T-cell (primary cell): ENCODE data around the gene TAB2. TPM values are rescaled to one million over a fixed set of nuclear protein-coding genes. Genes with fewer than 3 reads are reported as not detected.
A peak's percentile ranks its signal among the peaks of the same experiment; 100 is the strongest.

Experiments
- ATAC-seq, 4 experiments: fragments of 200-7000 bp in 3 of 4; fragments of 150-1000 bp in 1 of 4; cut with Tn5 transposase; replicated peaks in 1 of 4; 1 replicate in 3 of 4; 2 replicates in 1 of 4; pipeline ENCODE4 v1.10.0; 2021; ENCODE audit warnings: moderate library complexity in 3 of 4, mild to moderate bottlenecking in 2 of 4, moderate number of reproducible peaks in 1 of 4
- CTCF ChIA-PET, 2 donors: fragments of 300-600 bp; sonication (Branson Sonifier 250); formaldehyde crosslinking; loops; one replicate each; lab custom pipeline; 2022; ENCODE audit warnings: antibody characterized with exemption in 2 of 2; lab: Charles Lee
- POLR2A ChIA-PET, 2 donors: fragments of 300-600 bp; sonication (Branson Sonifier 250); formaldehyde crosslinking; loops; one replicate each; lab custom pipeline; 2022; ENCODE audit warnings: antibody characterized with exemption in 2 of 2; lab: Charles Lee
- DNase-seq, 35 experiments: peaks; one replicate each; pipeline versions ENCODE4 v3.0.0 to v3.0.0-alpha.2; 2013 to 2023
- H3K27ac ChIP-seq: one replicate; pipeline ENCODE4 v1.5.1; 2013; ENCODE audit warnings: low read length
- H3K27me3 ChIP-seq, 2 experiments: replicated peaks in 1 of 2; 1 replicate in 1 of 2; 2 replicates in 1 of 2; pipeline versions ENCODE4 v1.6.1 to v1.7.0; 2013; ENCODE audit warnings: low read length in 1 of 2, mixed read lengths in 1 of 2; ENCODE audit not compliant: control insufficient read depth in 2 of 2, insufficient read depth in 2 of 2; ENCODE audit errors: extremely low read depth in 1 of 2
- H3K36me3 ChIP-seq, 2 donors: 1 replicate in 1 of 2; 2 replicates in 1 of 2; pipeline versions ENCODE4 v1.6.1 to v1.7.0; 2013; ENCODE audit warnings: low read length in 1 of 2; ENCODE audit not compliant: control insufficient read depth in 2 of 2, insufficient read depth in 1 of 2; ENCODE audit errors: extremely low read depth in 1 of 2
- H3K4me1 ChIP-seq, 2 experiments: 1 replicate in 1 of 2; 2 replicates in 1 of 2; pipeline versions ENCODE4 v1.6.1 to v1.7.0; 2013; ENCODE audit warnings: low read length in 2 of 2, mixed read lengths in 1 of 2; ENCODE audit not compliant: insufficient read depth in 2 of 2, control insufficient read depth in 1 of 2; ENCODE audit errors: extremely low read depth in 1 of 2
- H3K4me3 ChIP-seq, 2 donors: 1 replicate in 1 of 2; 2 replicates in 1 of 2; pipeline versions ENCODE4 v1.5.1 to v1.7.0; 2013; ENCODE audit warnings: mild to moderate bottlenecking in 2 of 2, low read length in 1 of 2, moderate library complexity in 1 of 2; ENCODE audit not compliant: control insufficient read depth in 1 of 2; ENCODE audit errors: extremely low read depth in 1 of 2
- H3K9me3 ChIP-seq: 2 replicates; pipeline ENCODE4 v1.7.0; 2013
- H3K27ac Mint-ChIP-seq, 2 donors: one replicate each; pipeline ENCODE4 v1.8.0; 2020 to 2021; ENCODE audit warnings: mild to moderate bottlenecking in 2 of 2, mixed read lengths in 2 of 2
- H3K27me3 Mint-ChIP-seq, 2 donors: one replicate each; pipeline ENCODE4 v1.8.0; 2021 to 2022; ENCODE audit warnings: mixed read lengths in 2 of 2
- H3K36me3 Mint-ChIP-seq: one replicate; pipeline ENCODE4 v1.8.0; 2021; ENCODE audit warnings: mixed read lengths
- H3K4me1 Mint-ChIP-seq, 3 donors: one replicate each; pipeline ENCODE4 v1.8.0; 2020 to 2022; ENCODE audit warnings: mixed read lengths in 3 of 3, mild to moderate bottlenecking in 1 of 3
- H3K4me3 Mint-ChIP-seq, 3 donors: one replicate each; pipeline ENCODE4 v1.8.0; 2020 to 2022; ENCODE audit warnings: mild to moderate bottlenecking in 3 of 3, mixed read lengths in 3 of 3, moderate library complexity in 3 of 3
- H3K9me3 Mint-ChIP-seq, 3 donors: one replicate each; pipeline ENCODE4 v1.8.0; 2020 to 2022; ENCODE audit warnings: mixed read lengths in 3 of 3
- WGBS: methylation state at CpG from one replicate; pipeline ENCODE4 v1.1.5; 2013; ENCODE audit warnings: missing lambda C conversion rate; ENCODE audit not compliant: insufficient coverage; 5-methylcytosine and 5-hydroxymethylcytosine counted together
- total RNA-seq, 35 experiments: library from RNA in 6 of 35; stranded (reverse) in 6 of 35; fragments of 120-200 nt in 1 of 35; gene quantifications; one replicate each; pipeline versions ENCODE4 v1.2.1 to v1.2.4 and lab custom pipeline; 2013 to 2026

TAB2 gene
- total RNA-seq, 5 donors from 2014 or later (not counting 1 experiment from before 2014, with no cell fraction given) = 128 to 160 (median 146) TPM

- CTCF ChIA-PET = interaction anchor here in 1 of 2 donors (0.7 to 0.8 kb wide), 2 partner anchors 45 to 274 kb away, joined by 3 read pairs; no protein-coding TSS in a partner anchor
- 100% methylated on average over 1 of the region's 2 CpGs for WGBS
- Mint-ChIP-seq H3K9me3 (no peaks in the 10 kb centered on the region), H3K36me3 (no peaks in the 10 kb centered on the region), H3K4me1 (peaks cover 90 to 95% (median 93%) of the 10 kb centered on the region in 3 donors), H3K4me3 (peak overlapping the region; percentile 13 to 64 (median 46)), H3K27ac (peak overlapping the region; percentile 36 to 70), H3K27me3 (no peaks in the 10 kb centered on the region)
- Histone ChIP-seq H3K9me3 (no peaks in the 10 kb centered on the region), H3K36me3 (peaks cover 0 to 6% of the 10 kb centered on the region in 2 donors), H3K27ac (no peak overlapping the region), H3K4me3 (no peak overlapping the region), H3K27me3 (no peaks in the 10 kb centered on the region), H3K4me1 (peaks cover 23 to 52% of the 10 kb centered on the region in 2 experiments)
- POLR2A ChIA-PET = interaction anchor here in 1 of 2 donors (0.6 kb wide), 1 partner anchor 1311 kb away, joined by 4 read pairs; no protein-coding TSS in a partner anchor
- DNase-seq (no peak), ATAC-seq (no peak)
These were observed 14.4 kb downstream of the TAB2 start for GRCh38 chr6:149331871-149332270.

DNA sequence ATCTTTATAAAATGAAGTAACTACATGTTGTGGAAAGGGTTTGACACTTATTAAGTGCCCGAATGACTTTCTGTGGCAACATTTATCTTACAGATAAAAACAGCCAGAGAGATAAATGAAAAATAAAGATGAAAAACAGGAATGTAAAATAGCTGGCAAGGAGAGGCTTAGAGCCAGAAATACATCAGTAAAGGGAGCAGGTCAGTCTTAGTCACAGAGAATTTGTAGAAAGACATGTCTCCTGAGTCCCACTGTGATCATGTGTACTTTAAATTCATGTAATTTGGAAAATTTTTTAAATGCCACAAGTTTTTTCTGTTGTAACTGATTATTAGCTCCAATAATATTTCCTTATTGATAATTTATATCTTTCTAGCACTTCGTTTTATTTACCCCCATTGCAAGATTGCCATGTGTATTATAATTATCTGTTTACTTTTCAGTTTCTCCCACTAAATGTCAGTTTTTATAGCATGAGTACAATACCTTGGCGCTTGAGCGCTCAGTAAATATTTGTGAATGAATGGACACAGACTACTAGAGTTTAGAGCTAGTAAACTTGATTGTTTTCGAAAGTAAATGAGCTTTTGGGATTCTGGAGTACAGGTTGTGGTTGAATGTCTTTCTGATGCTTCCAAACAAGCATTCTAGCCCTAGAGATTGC is 15.2 kb downstream of the TAB2 start:
- H3K4me3 ChIP-seq = no peak overlapping the region

GRCh38 chr6:149333266-149333620 is 15.7 kb downstream of the TAB2 start:
- H3K4me3 Mint-ChIP-seq = peak overlapping the region in 1 of 3 donors; percentile 64
- no peaks in the 10 kb centered on the region for H3K27me3 ChIP-seq
- no peak overlapping the region for H3K27ac ChIP-seq
- POLR2A ChIA-PET = interaction anchor here (0.6 to 1.4 kb wide), 8 partner anchors 9 to 193 kb away, joined by 3 to 4 read pairs (median 3); no protein-coding TSS in a partner anchor
- DNase-seq = no peak
- H3K4me1 Mint-ChIP-seq = peaks cover 92 to 93% (median 92%) of the 10 kb centered on the region in 3 donors
- no peaks in the 10 kb centered on the region for H3K9me3 ChIP-seq
- 100% methylated on average over 1 of the region's 4 CpGs for WGBS
- peaks cover 23 to 53% of the 10 kb centered on the region in 2 experiments for H3K4me1 ChIP-seq
- H3K4me3 ChIP-seq = no peak overlapping the region
- no peaks in the 10 kb centered on the region for H3K9me3 Mint-ChIP-seq
- H3K36me3 Mint-ChIP-seq = peaks cover 2% of the 10 kb centered on the region
- no peaks in the 10 kb centered on the region for H3K36me3 ChIP-seq
- ATAC-seq = no peak
- H3K27ac Mint-ChIP-seq = peak overlapping the region in 1 of 2 donors; percentile 29
- CTCF ChIA-PET = interaction anchor here in 1 of 2 donors (0.5 to 0.7 kb wide), 3 partner anchors 33 to 339 kb away, joined by 4 to 6 read pairs (median 5); no protein-coding TSS in a partner anchor
- no peaks in the 10 kb centered on the region for H3K27me3 Mint-ChIP-seq

More for the DNA sequence above, 15.2 kb downstream of the TAB2 start:
- DNase-seq = no peak
- peaks cover 92 to 93% (median 92%) of the 10 kb centered on the region in 3 donors for H3K4me1 Mint-ChIP-seq
- Histone ChIP-seq H3K36me3 (peaks cover 0 to 1% of the 10 kb centered on the region in 2 donors), H3K27ac (no peak overlapping the region), H3K9me3 (no peaks in the 10 kb centered on the region), H3K4me1 (peaks cover 25 to 53% of the 10 kb centered on the region in 2 experiments), H3K27me3 (no peaks in the 10 kb centered on the region)
- ChIA-PET POLR2A (interaction anchor here (0.6 to 1.4 kb wide), 5 partner anchors 9 to 193 kb away, joined by 3 to 4 read pairs (median 3); no protein-coding TSS in a partner anchor), CTCF (interaction anchor here (0.5 to 0.8 kb wide), 5 partner anchors 9 to 340 kb away, joined by 3 to 6 read pairs (median 4); no protein-coding TSS in a partner anchor)
- peak overlapping the region in 1 of 2 donors; percentile 70 for H3K27ac Mint-ChIP-seq
- peak overlapping the region in 1 of 3 donors; percentile 64 for H3K4me3 Mint-ChIP-seq
- H3K36me3 Mint-ChIP-seq = no peaks in the 10 kb centered on the region
- H3K9me3 Mint-ChIP-seq = no peaks in the 10 kb centered on the region
- no peaks in the 10 kb centered on the region for H3K27me3 Mint-ChIP-seq
- WGBS = 100% methylated on average over 3 of the region's 5 CpGs
- ATAC-seq = no peak

DNA sequence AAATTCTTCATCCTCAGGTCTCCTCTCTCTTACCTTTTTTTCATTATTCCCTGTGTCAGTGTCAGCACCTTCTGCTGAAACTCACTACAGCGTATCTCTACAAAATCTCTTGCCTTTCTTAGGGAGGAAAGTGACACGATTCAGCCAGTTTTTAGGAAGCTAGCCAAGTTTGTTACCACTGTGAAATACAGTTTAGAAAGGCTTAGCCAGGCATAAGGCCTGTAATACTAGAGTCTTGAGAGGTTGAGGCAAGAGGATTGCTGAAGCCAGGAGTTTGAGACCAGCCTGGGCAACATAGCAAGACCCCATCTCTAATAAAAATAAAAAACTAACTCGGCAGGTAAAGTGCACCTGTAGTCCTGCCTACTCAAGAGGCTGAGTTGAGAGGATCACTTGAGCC is 16.7 kb downstream of the TAB2 start:
- Histone ChIP-seq H3K4me3 (no peak overlapping the region), H3K4me1 (peaks cover 24 to 49% of the 10 kb centered on the region in 2 experiments), H3K27me3 (no peaks in the 10 kb centered on the region), H3K9me3 (no peaks in the 10 kb centered on the region), H3K27ac (no peak overlapping the region), H3K36me3 (no peaks in the 10 kb centered on the region)
- Mint-ChIP-seq H3K27me3 (no peaks in the 10 kb centered on the region), H3K4me3 (peak overlapping the region in 2 of 3 donors; percentile 14 to 64), H3K36me3 (peaks cover 9% of the 10 kb centered on the region), H3K9me3 (no peaks in the 10 kb centered on the region), H3K4me1 (peaks cover 91 to 92% (median 91%) of the 10 kb centered on the region in 3 donors), H3K27ac (peak overlapping the region; percentile 49 to 77)
- DNase-seq (no peak), ATAC-seq (no peak)
- WGBS = no CpG with 5 or more reads among the region's 3 CpGs
- ChIA-PET POLR2A (interaction anchor here in 1 of 2 donors (0.7 to 1.1 kb wide), 4 partner anchors 10 to 146 kb away, joined by 3 to 4 read pairs (median 3); no protein-coding TSS in a partner anchor), CTCF (interaction anchor here in 1 of 2 donors (1.1 kb wide), 1 partner anchor 150 kb away, joined by 3 read pairs; no protein-coding TSS in a partner anchor)

DNA sequence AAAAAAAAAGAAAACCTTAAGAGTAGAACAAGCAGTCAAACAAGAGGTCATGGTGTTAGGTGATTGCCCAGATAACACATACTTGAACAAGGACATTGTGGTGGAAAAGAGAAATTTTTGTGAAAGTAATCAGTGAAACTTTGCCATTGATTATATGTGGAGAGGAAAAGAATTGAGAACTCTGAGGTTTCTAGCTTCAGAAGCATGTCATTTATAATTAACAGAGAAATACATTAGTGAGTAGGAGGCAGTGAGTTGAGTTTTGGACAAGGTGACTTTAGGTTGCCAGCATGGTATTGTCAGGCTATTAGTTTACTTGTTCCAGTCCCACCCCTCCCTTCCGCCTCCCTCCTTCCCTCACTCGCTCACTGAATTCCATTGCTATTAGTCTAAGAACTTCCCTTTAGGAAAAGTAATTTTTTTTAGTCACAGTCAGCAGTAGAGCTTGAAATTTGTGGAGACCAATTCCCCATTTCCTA is 17.2 kb downstream of the TAB2 start:
- H3K27me3 Mint-ChIP-seq = no peaks in the 10 kb centered on the region
- peaks cover 27 to 45% of the 10 kb centered on the region in 2 experiments for H3K4me1 ChIP-seq
- ChIA-PET CTCF (interaction anchor here (0.5 to 1.1 kb wide), 3 partner anchors 10 to 164 kb away, joined by 3 read pairs; no protein-coding TSS in a partner anchor), POLR2A (interaction anchor here (0.7 kb wide), 2 partner anchors 9 to 68 kb away, joined by 3 read pairs; no protein-coding TSS in a partner anchor)
- no peak overlapping the region for H3K4me3 ChIP-seq
- H3K4me1 Mint-ChIP-seq = peaks cover 86 to 89% (median 89%) of the 10 kb centered on the region in 3 donors
- H3K36me3 ChIP-seq = no peaks in the 10 kb centered on the region
- DNase-seq (no peak), ATAC-seq (no peak)
- WGBS = no CpG with 5 or more reads among the region's 2 CpGs
- H3K36me3 Mint-ChIP-seq = peaks cover 9% of the 10 kb centered on the region
- peak overlapping the region; percentile 49 to 77 for H3K27ac Mint-ChIP-seq
- no peak overlapping the region for H3K27ac ChIP-seq
- H3K27me3 ChIP-seq = no peaks in the 10 kb centered on the region
- H3K9me3 ChIP-seq = no peaks in the 10 kb centered on the region
- no peaks in the 10 kb centered on the region for H3K9me3 Mint-ChIP-seq
- H3K4me3 Mint-ChIP-seq = peak overlapping the region; percentile 14 to 64 (median 25)
